ENCODE data around the gene PPARA. TPM values are rescaled to one million over a fixed set of nuclear protein-coding genes. Genes with fewer than 3 reads are reported as not detected.

The PPARA gene
- total RNA-seq, 2 experiments from 2014 or later = 11.1 to 13.3 TPM

GRCh38 chr22:46171940-46172339 lies 21.6 kb downstream of the PPARA start:
- Mint-ChIP-seq H3K27ac (no peak overlapping the region), H3K4me1 (ENCODE audit: low read depth) (peaks cover 19% of the 10 kb centered on the region), H3K9me3 (no peaks in the 10 kb centered on the region), H3K27me3 (no peaks in the 10 kb centered on the region), H3K4me3 (no peak overlapping the region), H3K36me3 (peaks cover 7% of the 10 kb centered on the region)
- ChIA-PET POLR2A (no interaction called here), CTCF (no interaction called here)
- intact Hi-C loops (cut with micrococcal nuclease) = no loop called here
- DNase-seq = no peak

GRCh38 chr22:46172522-46173110 lies 22.3 kb downstream of the PPARA start:
- Mint-ChIP-seq H3K4me3 (no peak overlapping the region), H3K36me3 (peaks cover 10% of the 10 kb centered on the region), H3K4me1 (ENCODE audit: low read depth) (peaks cover 19% of the 10 kb centered on the region), H3K27ac (no peak overlapping the region), H3K27me3 (no peaks in the 10 kb centered on the region), H3K9me3 (no peaks in the 10 kb centered on the region)
- ChIA-PET CTCF (interaction anchor here (1.2 kb wide), 1 partner anchor 9 kb away, joined by 4 read pairs; no protein-coding TSS in a partner anchor), POLR2A (no interaction called here)
- DNase-seq = no peak
- intact Hi-C loops (cut with micrococcal nuclease) = no loop called here

- peaks cover 19% of the 10 kb centered on the region for H3K4me1 Mint-ChIP-seq (ENCODE audit: low read depth)
- no peak overlapping the region for H3K27ac Mint-ChIP-seq
- peaks cover 11% of the 10 kb centered on the region for H3K36me3 Mint-ChIP-seq
- no peaks in the 10 kb centered on the region for H3K9me3 Mint-ChIP-seq
- ChIA-PET POLR2A (no interaction called here), CTCF (interaction anchor here (1.2 kb wide), 1 partner anchor 9 kb away, joined by 4 read pairs; no protein-coding TSS in a partner anchor)
- intact Hi-C loops (cut with micrococcal nuclease) = no loop called here
- no peak for DNase-seq
- no peak overlapping the region for H3K4me3 Mint-ChIP-seq
- H3K27me3 Mint-ChIP-seq = no peaks in the 10 kb centered on the region
Observed at GRCh38 chr22:46173152-46173551, 22.8 kb downstream of the PPARA start.

GRCh38 chr22:46175631-46176030 lies 25.3 kb downstream of the PPARA start:
- peaks cover 15% of the 10 kb centered on the region for H3K9me3 Mint-ChIP-seq
- intact Hi-C loops (cut with micrococcal nuclease) = no loop called here
- POLR2A ChIA-PET = no interaction called here
- peaks cover 33% of the 10 kb centered on the region for H3K36me3 Mint-ChIP-seq
- H3K4me1 Mint-ChIP-seq (ENCODE audit: low read depth) = peaks cover 17% of the 10 kb centered on the region
- CTCF ChIA-PET = no interaction called here
- H3K27ac Mint-ChIP-seq = no peak overlapping the region
- no peak for DNase-seq
- no peak overlapping the region for H3K4me3 Mint-ChIP-seq
- no peaks in the 10 kb centered on the region for H3K27me3 Mint-ChIP-seq

GRCh38 chr22:46176508-46177003 lies 26.2 kb downstream of the PPARA start:
- Mint-ChIP-seq H3K4me3 (no peak overlapping the region), H3K9me3 (peaks cover 24% of the 10 kb centered on the region), H3K27me3 (no peaks in the 10 kb centered on the region), H3K27ac (no peak overlapping the region), H3K4me1 (ENCODE audit: low read depth) (peaks cover 11% of the 10 kb centered on the region), H3K36me3 (peaks cover 42% of the 10 kb centered on the region)
- no peak for DNase-seq
- POLR2A ChIA-PET = no interaction called here
- CTCF ChIA-PET = no interaction called here
- intact Hi-C loops (cut with micrococcal nuclease) = no loop called here

- DNase-seq = no peak
- Mint-ChIP-seq H3K27me3 (no peaks in the 10 kb centered on the region), H3K36me3 (peaks cover 53% of the 10 kb centered on the region), H3K4me1 (ENCODE audit: low read depth) (peaks cover 3% of the 10 kb centered on the region), H3K27ac (no peak overlapping the region), H3K4me3 (no peak overlapping the region), H3K9me3 (peaks cover 25% of the 10 kb centered on the region)
- intact Hi-C loops (cut with micrococcal nuclease) = no loop called here
- CTCF ChIA-PET = no interaction called here
- POLR2A ChIA-PET = no interaction called here
Observed at GRCh38 chr22:46178755-46179505, 28.6 kb downstream of the PPARA start.

- Mint-ChIP-seq H3K36me3 (peaks cover 55% of the 10 kb centered on the region), H3K4me3 (no peak overlapping the region), H3K9me3 (peaks cover 25% of the 10 kb centered on the region), H3K27ac (no peak overlapping the region), H3K4me1 (ENCODE audit: low read depth) (peaks cover 2% of the 10 kb centered on the region), H3K27me3 (no peaks in the 10 kb centered on the region)
- no peak for DNase-seq
- intact Hi-C loops (cut with micrococcal nuclease) = no loop called here
- POLR2A ChIA-PET = no interaction called here
- CTCF ChIA-PET = no interaction called here
Observed at GRCh38 chr22:46179748-46180147, 29.4 kb downstream of the PPARA start.

- CTCF ChIA-PET = no interaction called here
- H3K4me1 Mint-ChIP-seq (ENCODE audit: low read depth) = peaks cover 2% of the 10 kb centered on the region
- no peak overlapping the region for H3K4me3 Mint-ChIP-seq
- DNase-seq = no peak
- H3K9me3 Mint-ChIP-seq = peaks cover 25% of the 10 kb centered on the region
- peaks cover 56% of the 10 kb centered on the region for H3K36me3 Mint-ChIP-seq
- POLR2A ChIA-PET = no interaction called here
- H3K27ac Mint-ChIP-seq = no peak overlapping the region
- intact Hi-C loops (cut with micrococcal nuclease) = no loop called here
- H3K27me3 Mint-ChIP-seq = no peaks in the 10 kb centered on the region
Observed at GRCh38 chr22:46180370-46181137, 30.2 kb downstream of the PPARA start.

GRCh38 chr22:46183733-46184132 lies 33.4 kb downstream of the PPARA start:
- no peak for DNase-seq
- H3K4me3 Mint-ChIP-seq = no peak overlapping the region
- no peaks in the 10 kb centered on the region for H3K4me1 Mint-ChIP-seq (ENCODE audit: low read depth)
- H3K36me3 Mint-ChIP-seq = peaks cover 41% of the 10 kb centered on the region
- no peaks in the 10 kb centered on the region for H3K27me3 Mint-ChIP-seq
- intact Hi-C loops (cut with micrococcal nuclease) = no loop called here
- peaks cover 25% of the 10 kb centered on the region for H3K9me3 Mint-ChIP-seq
- no peak overlapping the region for H3K27ac Mint-ChIP-seq
- CTCF ChIA-PET = no interaction called here
- POLR2A ChIA-PET = no interaction called here

GRCh38 chr22:46185283-46185682 lies 35.0 kb downstream of the PPARA start:
- Mint-ChIP-seq H3K9me3 (peaks cover 13% of the 10 kb centered on the region), H3K36me3 (peaks cover 30% of the 10 kb centered on the region), H3K4me1 (ENCODE audit: low read depth) (no peaks in the 10 kb centered on the region), H3K27ac (no peak overlapping the region), H3K27me3 (no peaks in the 10 kb centered on the region), H3K4me3 (no peak overlapping the region)
- no peak for DNase-seq
- intact Hi-C loops (cut with micrococcal nuclease) = no loop called here
- ChIA-PET CTCF (no interaction called here), POLR2A (no interaction called here)

GRCh38 chr22:46187862-46188261 lies 37.5 kb downstream of the PPARA start:
- ChIA-PET POLR2A (no interaction called here), CTCF (no interaction called here)
- Mint-ChIP-seq H3K9me3 (no peaks in the 10 kb centered on the region), H3K36me3 (peaks cover 16% of the 10 kb centered on the region), H3K27ac (no peak overlapping the region), H3K4me3 (no peak overlapping the region), H3K27me3 (no peaks in the 10 kb centered on the region), H3K4me1 (ENCODE audit: low read depth) (no peaks in the 10 kb centered on the region)
- no peak for DNase-seq
- intact Hi-C loops (cut with micrococcal nuclease) = no loop called here

- no peak for DNase-seq
- POLR2A ChIA-PET = no interaction called here
- no peaks in the 10 kb centered on the region for H3K4me1 Mint-ChIP-seq (ENCODE audit: low read depth)
- intact Hi-C loops (cut with micrococcal nuclease) = no loop called here
- H3K9me3 Mint-ChIP-seq = no peaks in the 10 kb centered on the region
- no peak overlapping the region for H3K27ac Mint-ChIP-seq
- CTCF ChIA-PET = no interaction called here
- peaks cover 6% of the 10 kb centered on the region for H3K36me3 Mint-ChIP-seq
- no peaks in the 10 kb centered on the region for H3K27me3 Mint-ChIP-seq
- H3K4me3 Mint-ChIP-seq = no peak overlapping the region
Observed at GRCh38 chr22:46192210-46192993, 42.1 kb downstream of the PPARA start.
